GM21619 (cell line): ENCODE results near the gene NIPA2.

Experiments used
- ATAC-seq: cut with Tn5 transposase; IDR thresholded peaks from one replicate; pipeline ENCODE4 v1.9.1; 2021; ENCODE audit not compliant: unreplicated experiment

The NIPA2 gene

DNA sequence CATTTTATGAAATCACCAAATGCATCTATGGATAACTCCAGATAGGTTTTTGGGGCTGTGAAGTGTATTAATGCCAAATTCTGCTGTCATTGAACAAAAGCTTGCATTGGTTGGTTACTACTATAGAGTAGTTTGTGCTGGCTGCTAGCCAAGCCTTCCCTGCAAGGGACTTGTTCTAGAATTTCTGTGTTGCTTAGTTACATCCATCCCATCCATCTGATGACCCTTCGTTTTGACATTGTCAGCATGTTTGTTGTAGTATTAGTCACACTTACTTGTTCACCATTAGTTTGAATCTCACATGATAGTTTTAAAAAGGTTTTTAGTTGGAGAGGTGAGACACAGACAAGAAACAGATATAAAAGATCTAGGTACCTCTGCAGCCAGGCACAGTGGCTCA lies 7.0 kb upstream of the NIPA2 start:
- ATAC-seq = no peak

DNA sequence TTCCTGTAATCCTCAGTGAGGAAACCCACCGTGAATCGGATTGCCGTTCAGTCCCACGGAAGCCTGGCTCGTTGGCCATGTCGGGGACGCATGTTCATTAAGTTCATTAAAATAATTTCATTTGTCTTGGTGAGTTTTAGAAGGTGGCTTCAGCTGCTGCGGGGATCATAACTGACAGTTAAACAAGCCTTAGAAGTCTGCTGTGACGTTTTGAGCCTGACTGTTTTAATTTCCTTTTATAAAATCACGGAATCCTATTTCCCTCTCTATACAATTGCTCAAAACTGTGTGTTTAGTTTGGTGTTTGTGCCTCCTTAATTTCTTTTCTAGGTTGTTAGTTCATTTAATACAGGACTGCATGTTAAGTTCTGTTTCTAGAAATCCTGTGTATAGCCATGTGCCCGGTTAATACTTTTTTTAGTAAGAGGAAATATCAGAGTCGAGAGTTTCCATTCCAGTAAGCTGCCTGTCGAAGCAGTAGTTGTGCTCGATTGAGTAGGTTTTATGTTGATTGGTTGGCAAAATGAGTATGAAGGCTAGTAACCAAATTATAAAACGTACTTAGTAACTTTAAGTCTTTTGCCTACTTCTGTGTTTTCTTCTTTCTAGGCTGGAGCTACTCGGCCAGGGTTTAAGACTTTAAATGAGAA lies 705 bp downstream of the NIPA2 start:
- no peak for ATAC-seq

DNA sequence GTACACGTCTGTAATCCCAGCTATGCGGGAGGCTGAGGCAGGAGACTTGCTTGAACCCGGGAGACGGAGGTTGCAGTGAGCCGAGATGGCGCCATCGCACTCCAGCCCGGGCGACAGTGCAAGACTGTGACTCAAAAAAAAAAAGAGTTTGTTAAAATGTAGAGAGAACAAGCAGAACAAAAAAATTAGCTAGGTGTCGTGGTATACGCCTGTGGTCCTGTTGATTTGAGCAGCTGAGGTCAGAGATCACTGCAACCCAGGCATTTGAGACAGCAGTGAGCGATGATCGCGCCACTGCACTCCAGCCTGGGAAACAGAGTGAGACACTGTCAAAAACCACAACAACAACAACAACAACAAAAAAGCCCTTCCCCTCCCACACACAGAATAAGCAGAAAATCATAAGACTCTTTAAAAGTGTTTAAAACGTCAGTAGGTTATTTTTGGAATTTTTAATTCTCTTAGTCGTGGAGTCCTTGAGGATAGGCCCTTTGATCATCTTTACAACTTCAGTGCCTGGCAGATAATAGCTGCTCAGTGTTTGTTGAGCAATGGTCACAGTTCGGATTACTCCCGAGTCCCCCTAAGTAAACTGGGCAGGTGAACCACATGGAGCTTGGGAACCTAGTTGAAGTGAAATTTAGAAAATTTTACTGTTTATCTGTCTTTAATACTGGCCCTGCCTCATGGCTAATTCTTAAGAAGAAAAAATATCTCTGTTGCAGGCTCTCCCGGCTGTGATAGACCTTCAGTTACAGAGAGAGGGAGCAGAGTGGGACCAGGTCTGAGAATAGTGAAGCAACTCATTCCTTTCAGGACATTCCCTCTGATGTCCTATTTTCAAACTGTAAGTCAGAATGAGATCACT lies 6.2 kb downstream of the NIPA2 start:
- ATAC-seq = no peak

DNA sequence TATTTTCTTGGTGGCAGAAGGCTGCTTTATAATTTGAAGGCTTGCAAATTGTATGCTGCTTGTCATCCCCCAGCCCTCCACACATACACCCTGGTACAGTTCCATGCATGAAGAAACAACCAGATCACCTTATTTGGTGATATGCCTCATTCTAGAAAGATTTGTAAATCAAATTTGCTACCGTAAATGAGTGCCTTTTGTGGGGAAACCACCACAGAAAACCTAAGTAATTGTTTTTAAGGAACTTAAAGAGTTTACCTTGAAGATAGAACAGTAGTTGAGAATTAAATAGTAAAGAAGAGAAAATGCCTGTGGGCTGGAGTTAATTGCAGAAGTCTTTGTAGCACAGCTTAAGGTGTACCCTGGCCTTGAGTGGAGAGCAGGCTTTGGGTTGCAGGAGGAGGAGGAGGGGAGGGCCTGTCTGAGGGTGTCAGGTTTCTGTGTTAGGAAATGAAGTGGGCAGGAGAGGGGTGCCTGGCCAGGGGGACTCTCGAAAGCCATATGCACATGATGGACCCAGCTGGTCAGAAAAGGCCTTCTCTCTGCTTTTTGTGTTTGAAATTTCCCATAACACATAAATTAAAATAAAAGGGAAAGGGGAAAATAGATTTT lies 6.9 kb downstream of the NIPA2 start:
- no peak for ATAC-seq

DNA sequence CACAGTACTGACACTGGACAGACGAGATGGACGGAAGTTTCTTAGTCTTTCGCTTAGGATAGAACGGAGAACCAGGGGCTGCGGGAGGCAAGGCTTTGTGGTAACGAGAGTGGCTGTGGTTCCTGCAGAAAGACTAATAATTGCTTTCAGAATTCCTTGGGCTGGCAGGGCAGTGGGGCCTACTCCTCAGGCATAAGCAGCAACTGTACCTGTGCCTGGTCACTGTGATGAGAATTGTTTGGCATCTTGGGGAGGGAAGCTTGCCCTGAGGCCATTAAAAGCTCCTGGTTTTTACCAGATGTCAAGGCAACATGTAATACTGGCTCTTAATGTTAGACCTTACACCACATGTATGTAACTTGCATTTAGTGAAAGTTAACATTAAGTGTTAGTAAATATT lies 7.6 kb downstream of the NIPA2 start:
- ATAC-seq = no peak

DNA sequence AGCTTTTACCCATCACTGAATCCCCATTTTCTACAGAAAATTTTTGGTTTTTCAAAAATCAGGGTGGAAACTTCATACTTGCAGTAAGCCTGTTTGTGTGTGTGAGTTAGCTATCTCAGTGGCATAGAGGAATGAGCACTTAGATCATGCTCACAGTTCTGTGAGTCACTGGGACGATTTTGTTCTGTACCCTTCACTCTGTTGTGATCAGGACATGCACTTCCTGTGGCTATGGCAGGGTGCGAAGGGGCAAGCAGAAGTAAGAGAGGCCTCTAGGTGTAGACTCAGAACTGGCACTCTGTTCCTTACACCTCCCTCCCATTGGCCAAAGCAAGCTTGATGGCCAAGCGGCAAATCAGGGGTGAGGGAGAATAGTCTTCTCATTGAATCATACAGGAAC lies 11.6 kb downstream of the NIPA2 start:
- ATAC-seq = no peak

GRCh38 chr15:22851513-22851912 lies 13.0 kb downstream of the NIPA2 start:
- no peak for ATAC-seq

DNA sequence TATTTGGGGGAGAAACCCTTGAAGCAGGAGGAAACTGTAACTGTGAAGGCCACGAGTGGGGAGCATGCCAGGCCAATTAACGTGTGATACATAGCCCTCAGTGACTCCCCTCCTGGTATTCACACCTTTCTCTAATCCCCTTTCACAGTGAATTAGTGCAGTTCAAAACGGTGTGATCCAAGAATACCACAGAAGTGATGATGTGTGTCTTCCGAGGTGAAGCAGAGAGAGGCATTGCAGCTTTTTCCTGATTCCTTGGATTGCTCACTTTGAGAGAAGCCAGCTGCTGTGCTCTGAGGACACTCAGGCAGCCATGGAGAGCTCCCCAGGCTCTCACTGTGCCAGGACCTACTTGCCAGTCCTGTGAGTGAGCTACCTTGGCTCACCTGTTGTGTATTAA lies 17.3 kb downstream of the NIPA2 start:
- ATAC-seq = no peak

DNA sequence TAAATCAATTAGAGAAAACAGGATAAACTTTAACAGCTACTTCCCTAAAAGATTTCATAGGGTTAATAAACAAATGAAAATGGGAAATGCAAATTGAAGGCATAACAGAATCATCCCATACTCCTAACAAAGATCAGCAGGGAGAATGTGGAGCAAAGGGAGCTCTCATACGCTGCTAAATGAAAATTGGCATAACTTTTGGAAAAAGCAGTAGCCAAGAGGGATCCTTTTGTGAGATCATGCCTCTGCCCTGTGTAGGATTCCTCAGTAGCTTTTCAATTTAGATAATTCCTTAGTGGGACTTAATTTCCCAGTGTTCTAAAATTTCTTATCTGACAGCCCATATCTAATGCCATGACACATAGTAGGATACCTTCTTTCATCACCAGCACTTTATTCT lies 18.2 kb downstream of the NIPA2 start:
- ATAC-seq = no peak

DNA sequence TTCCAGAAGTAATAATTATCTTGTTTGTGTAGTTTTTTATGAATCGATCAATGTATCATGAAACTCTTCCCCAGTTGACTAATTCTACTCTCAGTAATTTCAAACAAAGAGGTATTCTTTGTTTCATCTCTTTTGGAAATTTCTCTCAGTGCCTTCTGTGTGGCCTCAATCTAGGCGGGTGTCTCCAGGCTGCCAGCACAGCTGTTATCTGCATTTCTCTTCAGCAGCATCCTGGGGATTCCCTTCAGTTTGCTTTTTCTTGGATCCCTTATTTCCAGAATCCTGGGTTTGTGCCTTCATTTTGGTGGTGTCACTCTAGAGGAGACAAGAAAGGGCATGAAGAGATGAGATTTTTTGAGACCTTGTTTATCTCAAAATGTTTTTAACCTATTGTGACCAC lies 22.7 kb downstream of the NIPA2 start:
- no peak for ATAC-seq

GRCh38 chr15:22863356-22863755 lies 24.9 kb downstream of the NIPA2 start:
- ATAC-seq = no peak

DNA sequence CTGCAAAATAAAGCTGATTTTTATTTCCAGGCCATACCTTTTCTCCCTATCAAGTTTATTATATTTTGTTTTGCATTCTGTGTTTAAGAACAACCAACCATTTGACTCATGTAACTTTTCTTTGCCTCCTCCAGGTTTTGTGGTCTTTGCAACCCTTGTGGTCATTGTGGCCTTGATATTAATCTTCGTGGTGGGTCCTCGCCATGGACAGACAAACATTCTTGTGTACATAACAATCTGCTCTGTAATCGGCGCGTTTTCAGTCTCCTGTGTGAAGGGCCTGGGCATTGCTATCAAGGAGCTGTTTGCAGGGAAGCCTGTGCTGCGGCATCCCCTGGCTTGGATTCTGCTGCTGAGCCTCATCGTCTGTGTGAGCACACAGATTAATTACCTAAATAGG lies 27.6 kb downstream of the NIPA2 start:
- no peak for ATAC-seq

DNA sequence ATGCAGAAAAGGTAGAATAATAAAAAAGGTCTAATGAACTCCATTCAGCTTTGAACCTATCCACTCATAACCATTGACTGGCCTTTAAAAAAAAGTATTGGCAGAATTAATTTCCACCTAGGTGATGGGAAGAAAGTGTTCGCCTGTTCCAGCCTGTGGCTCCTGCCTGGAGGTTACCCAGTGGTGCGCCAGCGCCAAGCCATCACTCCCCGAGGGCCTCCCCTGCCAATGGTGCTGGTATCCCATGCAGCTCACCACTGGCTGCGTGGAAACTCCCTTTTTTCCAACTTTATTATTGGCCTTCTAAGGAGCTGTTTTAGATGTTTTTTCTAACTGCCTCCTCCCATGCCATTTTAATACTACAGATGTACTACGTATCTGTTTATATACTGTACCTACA lies 29.4 kb downstream of the NIPA2 start:
- no peak for ATAC-seq

DNA sequence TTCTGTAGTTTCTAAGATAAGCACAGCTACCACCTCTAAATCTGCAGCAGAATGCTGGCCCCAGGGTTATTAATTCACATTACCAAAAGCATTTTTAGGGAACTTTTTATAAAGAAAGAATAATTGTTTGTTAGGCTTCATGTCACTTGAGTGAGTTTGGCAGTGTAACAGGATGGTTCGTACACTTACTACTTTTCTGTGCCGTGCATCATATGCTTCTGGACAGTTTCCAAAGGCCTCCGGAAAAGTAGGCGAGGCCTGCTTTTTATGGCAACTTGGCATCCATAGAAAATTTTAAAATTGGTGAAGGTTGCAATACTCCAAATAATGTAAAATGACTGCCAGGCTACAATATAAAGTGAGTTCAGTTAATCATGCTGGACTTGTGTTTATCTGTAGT lies 30.0 kb downstream of the NIPA2 start:
- no peak for ATAC-seq

DNA sequence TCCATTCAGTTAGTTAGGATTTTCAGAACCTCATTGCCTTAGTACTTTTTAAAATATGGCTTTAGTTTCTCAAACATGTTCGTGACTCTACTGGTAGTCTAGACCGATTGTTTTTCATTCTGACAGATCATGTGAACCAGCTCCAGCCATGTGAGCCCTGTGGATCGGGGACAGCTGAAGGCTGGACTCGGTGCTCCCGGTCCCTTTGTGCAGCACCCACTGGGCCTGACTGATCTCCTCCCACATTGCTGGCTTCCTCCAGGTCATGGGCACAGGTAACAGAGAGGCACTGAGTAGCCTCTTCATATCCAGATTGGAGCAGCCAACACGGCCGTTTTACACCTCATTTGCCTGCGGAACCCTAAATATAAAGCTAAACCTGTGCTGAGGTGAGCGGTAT lies 30.5 kb downstream of the NIPA2 start:
- no peak for ATAC-seq

GRCh38 chr15:22869856-22870255 lies 31.4 kb downstream of the NIPA2 start:
- no peak for ATAC-seq

GRCh38 chr15:22870865-22871264 lies 32.4 kb downstream of the NIPA2 start:
- ATAC-seq = no peak

DNA sequence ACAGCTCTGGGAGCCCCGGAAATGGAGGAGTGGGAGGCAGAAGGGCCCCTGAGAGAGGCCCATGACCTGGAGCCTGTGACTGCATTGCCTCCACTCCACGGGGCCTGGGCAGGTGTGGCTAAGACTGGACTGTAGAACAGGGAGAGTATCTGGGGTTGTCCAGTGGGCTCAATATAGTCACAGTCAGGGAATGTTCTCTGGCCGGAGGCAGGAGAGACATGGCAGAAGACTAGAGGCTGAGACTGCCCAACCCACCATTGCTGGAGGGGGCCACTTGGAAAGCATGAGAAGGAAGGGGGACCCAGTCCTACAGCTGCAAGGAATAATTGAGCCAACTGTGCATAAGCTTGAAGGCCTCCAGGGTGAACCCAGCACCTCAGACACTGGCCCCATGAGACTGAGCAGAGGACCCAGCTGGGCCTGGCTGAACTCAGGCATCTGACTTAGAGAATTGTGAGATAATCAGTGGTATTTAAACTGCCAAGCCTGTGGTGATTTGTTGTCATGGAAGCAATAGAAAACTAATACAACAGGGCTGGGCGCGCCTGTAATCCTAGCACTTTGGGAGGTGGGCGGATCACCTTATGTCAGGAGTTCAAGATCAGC lies 33.1 kb downstream of the NIPA2 start:
- ATAC-seq = no peak

- no peak for ATAC-seq
Measured at GRCh38 chr15:22872936-22873701, 34.7 kb downstream of the NIPA2 start.

GRCh38 chr15:22873841-22874240 lies 35.4 kb downstream of the NIPA2 start:
- ATAC-seq = no peak

- no peak for ATAC-seq
Measured at GRCh38 chr15:22874256-22874655, 35.8 kb downstream of the NIPA2 start.
